GM21360 (cell line): ENCODE measurements around the gene IGF1R.
A peak's percentile ranks its signal among the peaks of the same experiment; 100 is the strongest.

Experiments used
- ATAC-seq: cut with Tn5 transposase; IDR thresholded peaks from one replicate; pipeline ENCODE4 v1.9.1; 2021; ENCODE audit warnings: mild to moderate bottlenecking, moderate library complexity; ENCODE audit not compliant: unreplicated experiment

IGF1R gene

GRCh38 chr15:98901434-98902072, 253.2 kb downstream of the IGF1R start:
- no peak for ATAC-seq

- no peak for ATAC-seq
Observed at GRCh38 chr15:98902931-98903330, 254.6 kb downstream of the IGF1R start.

- ATAC-seq: peak; percentile 51
Observed at GRCh38 chr15:98903377-98904018, 255.2 kb downstream of the IGF1R start.

- no peak for ATAC-seq
Observed at GRCh38 chr15:98904544-98904943, 256.2 kb downstream of the IGF1R start.

- ATAC-seq: no peak
Observed at GRCh38 chr15:98905963-98906711, 257.8 kb downstream of the IGF1R start.

GRCh38 chr15:98906712-98907083, 258.4 kb downstream of the IGF1R start:
- ATAC-seq: no peak

GRCh38 chr15:98907927-98908471, 259.7 kb downstream of the IGF1R start:
- ATAC-seq: no peak

- no peak for ATAC-seq
Observed at GRCh38 chr15:98909968-98910885, 261.9 kb downstream of the IGF1R start.

- ATAC-seq: no peak
Observed at GRCh38 chr15:98914626-98915025, 266.3 kb downstream of the IGF1R start.

- ATAC-seq: no peak
Observed at GRCh38 chr15:98916826-98917225, 268.5 kb downstream of the IGF1R start.

- no peak for ATAC-seq
Observed at GRCh38 chr15:98917417-98917816, 269.1 kb downstream of the IGF1R start.

- no peak for ATAC-seq
Observed at GRCh38 chr15:98920091-98920880, 271.9 kb downstream of the IGF1R start.

- ATAC-seq: no peak
Observed at GRCh38 chr15:98923171-98923570, 274.8 kb downstream of the IGF1R start.

- ATAC-seq: no peak
Observed at GRCh38 chr15:98923579-98923978, 275.2 kb downstream of the IGF1R start.

GRCh38 chr15:98924401-98925049, 276.2 kb downstream of the IGF1R start:
- ATAC-seq: no peak

GRCh38 chr15:98926236-98926635, 277.9 kb downstream of the IGF1R start:
- no peak for ATAC-seq

- ATAC-seq: no peak
Observed at GRCh38 chr15:98927022-98927421, 278.7 kb downstream of the IGF1R start.

- ATAC-seq: no peak
Observed at GRCh38 chr15:98927996-98928395, 279.7 kb downstream of the IGF1R start.

GRCh38 chr15:98930576-98930975, 282.2 kb downstream of the IGF1R start:
- ATAC-seq: no peak
